IMR-90 (cell line): ENCODE measurements around the gene TMEM117. TPM values are rescaled to one million over a fixed set of nuclear protein-coding genes. Genes with fewer than 3 reads are reported as not detected.

Experiments used
- ATAC-seq: fragments of 200-7000 bp; cut with Tn5 transposase; 2 replicates; pipeline ENCODE4 v1.9.1; 2020; ENCODE audit warnings: low read depth, mild to moderate bottlenecking, moderate library complexity
- BruUV-seq: library from RNA; stranded (reverse); fragments of 400-500 nt; replicated peaks from 2 replicates; lab custom pipeline; 2021; lab: Mats Ljungman, UMichigan
- CTCF ChIA-PET: fragments of 300-600 bp; formaldehyde crosslinking; extraction: SDS; loops from one replicate; lab custom pipeline; 2021; ENCODE audit warnings: antibody characterized with exemption; lab: Yijun Ruan, JAX
- POLR2A ChIA-PET: fragments of 300-600 bp; sonication (Branson Sonifier 250); formaldehyde crosslinking; loops from one replicate; lab custom pipeline; 2022; ENCODE audit warnings: antibody characterized with exemption; ENCODE audit not compliant: unreplicated experiment; lab: Charles Lee
- DNase-seq: peaks from one replicate; pipeline ENCODE4 v3.0.0; 2013
- H2AFZ ChIP-seq: replicated peaks from 2 replicates; pipeline ENCODE3; 2013; ENCODE audit warnings: low read length, mild to moderate bottlenecking; ENCODE audit not compliant: poor library complexity
- H2AK5ac ChIP-seq: 2 replicates; pipeline ENCODE4 v1.6.1; 2013; ENCODE audit warnings: low read depth, low read length, inconsistent platforms
- H2AK9ac ChIP-seq: replicated peaks from 2 replicates; pipeline ENCODE3; 2013; ENCODE audit warnings: mild to moderate bottlenecking, low read depth, low read length, moderate library complexity; ENCODE audit not compliant: poor library complexity
- H2BK120ac ChIP-seq: 2 replicates; pipeline ENCODE4 v1.6.1; 2013; ENCODE audit warnings: low read depth, low read length, inconsistent platforms
- H2BK15ac ChIP-seq: 3 replicates; pipeline ENCODE4 v1.6.1; 2013; ENCODE audit warnings: low read depth, low read length, inconsistent platforms
- H2BK20ac ChIP-seq: 2 replicates; pipeline ENCODE4 v1.6.1; 2013; ENCODE audit warnings: low read depth, mild to moderate bottlenecking, inconsistent platforms, low read length, moderate library complexity
- H2BK5ac ChIP-seq: 2 replicates; pipeline ENCODE4 v1.6.1; 2013; ENCODE audit warnings: mild to moderate bottlenecking, low read depth, low read length, inconsistent platforms; ENCODE audit not compliant: poor library complexity, severe bottlenecking
- H3K14ac ChIP-seq: replicated peaks from 2 replicates; pipeline ENCODE4 v1.6.1; 2013; ENCODE audit warnings: low read depth, low read length, inconsistent platforms
- H3K18ac ChIP-seq: 2 replicates; pipeline ENCODE4 v1.6.1; 2013; ENCODE audit warnings: low read depth, low read length, control low read depth
- H3K23ac ChIP-seq: 2 replicates; pipeline ENCODE4 v1.6.1; 2013; ENCODE audit warnings: low read depth, low read length, inconsistent platforms
- H3K27ac ChIP-seq: 2 replicates; pipeline ENCODE4 v1.5.1; 2013; ENCODE audit warnings: mild to moderate bottlenecking, control low read depth, low read length; ENCODE audit not compliant: insufficient read depth
- H3K27me3 ChIP-seq: 2 replicates; pipeline ENCODE4 v1.6.1; 2013; ENCODE audit warnings: low read length; ENCODE audit not compliant: control insufficient read depth, insufficient read depth
- H3K36me3 ChIP-seq: 2 replicates; pipeline ENCODE4 v1.6.1; 2013; ENCODE audit warnings: low read length, mixed read lengths; ENCODE audit not compliant: control insufficient read depth, insufficient read depth
- H3K4ac ChIP-seq: 2 replicates; pipeline ENCODE4 v1.6.1; 2013; ENCODE audit warnings: low read depth, low read length, inconsistent platforms
- H3K4me1 ChIP-seq: 2 replicates; pipeline ENCODE4 v1.6.1; 2013; ENCODE audit warnings: low read length, mixed read lengths; ENCODE audit not compliant: control insufficient read depth, insufficient read depth
- H3K4me2 ChIP-seq: 2 replicates; pipeline ENCODE4 v1.6.1; 2013; ENCODE audit warnings: low read depth, mild to moderate bottlenecking, control low read depth, low read length, moderate library complexity
- H3K4me3 ChIP-seq: 2 replicates; pipeline ENCODE4 v1.5.1; 2013; ENCODE audit warnings: low read depth, mild to moderate bottlenecking, control low read depth, low read length, moderate library complexity; ENCODE audit not compliant: insufficient read depth
- H3K56ac ChIP-seq: 2 replicates; pipeline ENCODE4 v1.6.1; 2013; ENCODE audit warnings: low read length, inconsistent platforms; ENCODE audit not compliant: insufficient read depth; ENCODE audit errors: extremely low read depth
- H3K79me1 ChIP-seq, 2 experiments: 2 replicates each; pipeline ENCODE4 v1.6.1; 2013; ENCODE audit warnings: low read length in 2 of 2, inconsistent platforms in 1 of 2, low read depth in 1 of 2
- H3K9ac ChIP-seq: 2 replicates; pipeline ENCODE4 v1.6.1; 2013; ENCODE audit warnings: low read depth, low read length, control low read depth
- H3K9me1 ChIP-seq: 2 replicates; pipeline ENCODE4 v1.6.1; 2013; ENCODE audit warnings: low read length, inconsistent platforms; ENCODE audit not compliant: insufficient read depth
- H3K9me3 ChIP-seq: 2 replicates; pipeline ENCODE4 v1.6.1; 2013; ENCODE audit warnings: low read length; ENCODE audit not compliant: control insufficient read depth, insufficient read depth
- H4K20me1 ChIP-seq: 2 replicates; pipeline ENCODE4 v1.6.1; 2013; ENCODE audit warnings: low read length, inconsistent platforms; ENCODE audit not compliant: insufficient read depth
- H4K5ac ChIP-seq: 2 replicates; pipeline ENCODE4 v1.6.1; 2013; ENCODE audit warnings: mild to moderate bottlenecking, low read depth, low read length, control low read depth
- H4K8ac ChIP-seq, 2 experiments: 2 replicates each; pipeline ENCODE4 v1.6.1; 2013; ENCODE audit warnings: low read depth in 2 of 2, low read length in 2 of 2, control low read depth in 1 of 2, inconsistent platforms in 1 of 2
- H4K91ac ChIP-seq: 2 replicates; pipeline ENCODE4 v1.6.1; 2013; ENCODE audit warnings: low read depth, low read length, inconsistent platforms; ENCODE audit not compliant: insufficient read depth
- CHD1 ChIP-seq: IDR thresholded peaks from 2 replicates; pipeline ENCODE4 v1.6.1; 2012; ENCODE audit warnings: low read depth, low read length, improper control_type of control experiment
- FOS ChIP-seq: fragments of 150-350 bp; IDR thresholded peaks from 2 replicates; pipeline ENCODE4 v1.6.1; 2016; ENCODE audit warnings: low read depth, low read length
- WGBS, 2 experiments: methylation state at CpG; one replicate each; pipeline versions ENCODE4 v1.1.5 to v1.1.7; 2013; ENCODE audit warnings: missing lambda C conversion rate in 2 of 2; ENCODE audit not compliant: insufficient read length in 1 of 2; ENCODE audit errors: extremely low coverage in 2 of 2; 5-methylcytosine and 5-hydroxymethylcytosine counted together
- dilution Hi-C: fragments of 300-500 bp; cut with HindIII; formaldehyde crosslinking; loops from one replicate; pipeline ENCODE4 v1.14.3; 2018; ENCODE audit warnings: low sequenced_read_pairs; ENCODE audit not compliant: unreplicated experiment
- in situ Hi-C: fragments of 300-500 bp; cut with MboI; formaldehyde crosslinking; loops from 3 replicates; pipeline ENCODE4 v1.14.3; 2019; ENCODE audit warnings: low sequenced_read_pairs, inconsistent platforms, mixed read lengths
- intact Hi-C: fragments of 100-400 bp; cut with micrococcal nuclease; formaldehyde crosslinking; loops from 2 replicates; pipeline ENCODE4 v1.10.0; 2022
- polyA plus RNA-seq, 3 experiments: library from polyadenylated mRNA; depleted of rRNA; stranded (reverse); fragments of >200 nt; gene quantifications; 2 replicates each; pipeline ENCODE4 v1.2.3, GENCODE V29; 2012; ENCODE audit warnings: low replicate concordance in 1 of 3
- total RNA-seq: library from RNA; depleted of rRNA; stranded (reverse); fragments of >200 nt; gene quantifications from 2 replicates; pipeline ENCODE4 v1.2.3, GENCODE V29; 2012

Gene TMEM117
- total and polyA plus RNA-seq, 2 of the 4 experiments (the other 2 are of a cell fraction), result 8.7 to 21.0 TPM

GRCh38 chr12:44021471-44021971, 185.6 kb downstream of the TMEM117 start:
- Histone ChIP-seq H3K9ac (no peak overlapping the region), H3K18ac (no peak overlapping the region), H3K23ac (no peak overlapping the region), H3K4me1 (no peaks in the 10 kb centered on the region), H4K5ac (no peak overlapping the region), H3K79me1 (no peaks in the 10 kb centered on the region), H4K8ac (no peak overlapping the region), H3K4me2 (no peak overlapping the region), H3K36me3 (no peaks in the 10 kb centered on the region), H3K27ac (no peak overlapping the region), H3K56ac (no peak overlapping the region), H4K91ac (no peak overlapping the region), H3K4ac (no peak overlapping the region), H2BK5ac (no peak overlapping the region), H2AFZ (no peak overlapping the region), H2BK120ac (no peak overlapping the region), H3K14ac (no peak overlapping the region), H3K9me1 (no peaks in the 10 kb centered on the region), H4K20me1 (no peaks in the 10 kb centered on the region), H2BK15ac (no peak overlapping the region), H2AK5ac (no peak overlapping the region), H3K4me3 (no peak overlapping the region), H2AK9ac (no peak overlapping the region), H3K27me3 (no peaks in the 10 kb centered on the region), H3K9me3 (no peaks in the 10 kb centered on the region), H2BK20ac (no peak overlapping the region)
- no TSS peak for BruUV-seq
- dilution Hi-C loops (no loop called here), intact Hi-C loops (no loop called here), in situ Hi-C loops (no loop called here)
- ATAC-seq, result no peak
- DNase-seq, result no peak
- WGBS, 2 experiments, result no CpG with 5 or more reads among the region's 1 CpG
- POLR2A ChIA-PET, result no interaction called here
- TF ChIP-seq CHD1, result no peak
- TF ChIP-seq FOS, result no peak
- CTCF ChIA-PET, result no interaction called here
